Epidermal melanocyte (primary cell): Measurements from ENCODE around the gene OR51D1.

Experiments
- DNase-seq: peaks from one replicate; pipeline ENCODE4 v3.0.0; 2011; ENCODE audit warnings: low spot score; ENCODE audit not compliant: insufficient read length

Gene OR51D1

GRCh38 chr11:4636962-4637661, at the start of gene OR51D1:
Gene OR51D1, plus strand, starts transcription at chr11:4637477. Its CDS starts 2,314 bp downstream, at chr11:4639791.
- peak; percentile 61 for DNase-seq

GRCh38 chr11:4589017-4589416, 48.3 kb upstream of the OR51D1 start:
- no peak for DNase-seq

- no peak for DNase-seq
These were observed 43.5 kb upstream of the OR51D1 start, which contains the start of gene OR52I1 for GRCh38 chr11:4593739-4594138. Gene OR52I1, plus strand, starts transcription at chr11:4594039. Its CDS starts 0 bp downstream, at chr11:4594039.

GRCh38 chr11:4605057-4605456, 32.2 kb upstream of the OR51D1 start:
- DNase-seq = no peak

- no peak for DNase-seq
These were observed 30.9 kb upstream of the OR51D1 start for GRCh38 chr11:4606231-4607015.

GRCh38 chr11:4607096-4607495, 30.2 kb upstream of the OR51D1 start:
- DNase-seq = no peak

GRCh38 chr11:4607781-4608666, 29.3 kb upstream of the OR51D1 start, which contains the start of gene TRIM68:
Gene TRIM68, minus strand, starts transcription at chr11:4608231. Its CDS starts 2,727 bp downstream, at chr11:4605504.
- peak; percentile 94 for DNase-seq

- DNase-seq = no peak
These were observed 26.9 kb upstream of the OR51D1 start for GRCh38 chr11:4610258-4610935.

- no peak for DNase-seq
These were observed 25.3 kb upstream of the OR51D1 start for GRCh38 chr11:4611986-4612385.

- DNase-seq = no peak
These were observed 21.3 kb upstream of the OR51D1 start for GRCh38 chr11:4615856-4616444.

- DNase-seq = no peak
These were observed 17.8 kb upstream of the OR51D1 start for GRCh38 chr11:4619514-4619913.

GRCh38 chr11:4626207-4627099, 10.8 kb upstream of the OR51D1 start:
- DNase-seq = no peak

- no peak for DNase-seq
These were observed 1.1 kb upstream of the OR51D1 start for GRCh38 chr11:4636136-4636535.

- no peak for DNase-seq
These were observed 378 bp downstream of the OR51D1 start for GRCh38 chr11:4637662-4638047.

GRCh38 chr11:4639931-4640330, 2.7 kb downstream of the OR51D1 start:
- no peak for DNase-seq

- no peak for DNase-seq
These were observed 4.2 kb downstream of the OR51D1 start for GRCh38 chr11:4641501-4641900.

- no peak for DNase-seq
These were observed 4.8 kb downstream of the OR51D1 start for GRCh38 chr11:4642043-4642442.

GRCh38 chr11:4643076-4643475, 5.8 kb downstream of the OR51D1 start:
- DNase-seq = no peak

GRCh38 chr11:4643682-4644081, 6.4 kb downstream of the OR51D1 start, which contains the start of gene OR51E1:
Gene OR51E1, plus strand, starts transcription at chr11:4643982. Its CDS starts 8,545 bp downstream, at chr11:4652527.
- DNase-seq = no peak
